SU-DHL-6 (cell line): Measurements from ENCODE around the gene LCOR.

Experiments used
- H2AFZ ChIP-seq: fragments of 200-600 bp; sonication (generic); 2 replicates; pipeline ENCODE4 v1.6.1; 2014; ENCODE audit warnings: low read depth, mild to moderate bottlenecking, moderate library complexity, mixed read lengths, antibody characterized with exemption, low read length; ENCODE audit not compliant: severe bottlenecking
- H3F3A ChIP-seq: fragments of 200-600 bp; shearing (Covaris generic); 2 replicates; pipeline ENCODE4 v1.6.0; 2016; ENCODE audit warnings: antibody characterized with exemption, mild to moderate bottlenecking; ENCODE audit not compliant: insufficient read depth
- H3K27ac ChIP-seq: fragments of 200-600 bp; sonication (generic); 2 replicates; pipeline ENCODE4 v1.5.1; 2016; ENCODE audit warnings: low read depth, mild to moderate bottlenecking, low read length, moderate library complexity, mixed read lengths
- H3K27me3 ChIP-seq: fragments of 200-600 bp; sonication (generic), shearing (Covaris generic); 2 replicates; pipeline ENCODE4 v1.6.0; 2014; ENCODE audit warnings: mild to moderate bottlenecking, low read length
- H3K36me3 ChIP-seq: fragments of 200-600 bp; sonication (generic); 2 replicates; pipeline ENCODE4 v1.6.1; 2014; ENCODE audit warnings: mild to moderate bottlenecking, low read length, mixed read lengths
- H3K4me2 ChIP-seq: fragments of 300-600, 200-600 bp; shearing (Covaris generic), sonication (generic); 2 replicates; pipeline ENCODE4 v1.6.0; 2014; ENCODE audit warnings: low read length, low read depth, mild to moderate bottlenecking; ENCODE audit not compliant: poor library complexity, severe bottlenecking
- H3K4me3 ChIP-seq: fragments of 200-600 bp; sonication (generic); 2 replicates; pipeline ENCODE4 v1.5.1; 2014; ENCODE audit warnings: antibody characterized with exemption, low read length, mild to moderate bottlenecking, mixed read lengths; ENCODE audit not compliant: insufficient read depth, poor library complexity, severe bottlenecking
- H3K79me2 ChIP-seq: fragments of 200-600 bp; sonication (generic); 2 replicates; pipeline ENCODE4 v1.6.1; 2014; ENCODE audit warnings: mild to moderate bottlenecking, low read length, moderate library complexity; ENCODE audit not compliant: insufficient read depth
- H3K9ac ChIP-seq: fragments of 200-600 bp; sonication (generic); 2 replicates; pipeline ENCODE4 v1.7.0; 2014; ENCODE audit warnings: mild to moderate bottlenecking, low read length
- H3K9me2 ChIP-seq: fragments of 200-600 bp; sonication (generic); replicated peaks from 2 replicates; pipeline ENCODE4 v1.6.1; 2014; ENCODE audit warnings: low read length; ENCODE audit not compliant: insufficient read depth
- H3K9me3 ChIP-seq: fragments of 200-600 bp; sonication (generic); 2 replicates; pipeline ENCODE4 v1.6.1; 2014; ENCODE audit warnings: low read length, mixed read lengths; ENCODE audit not compliant: insufficient read depth
- H4K20me1 ChIP-seq: fragments of 200-600 bp; sonication (generic); 2 replicates; pipeline ENCODE4 v1.6.1; 2014; ENCODE audit warnings: low read depth, mild to moderate bottlenecking, antibody characterized with exemption, low read length, moderate library complexity, mixed read lengths
- EZH2phosphoT487 ChIP-seq: fragments of 200-600 bp; sonication (generic), shearing (Covaris generic); conservative IDR thresholded peaks from 2 replicates; pipeline ENCODE4 v1.6.1; 2018; ENCODE audit warnings: mild to moderate bottlenecking, antibody characterized with exemption, low read length, moderate library complexity, mixed read lengths
- TF ChIP-seq, protein P1 (sequence below): fragments of 200-600 bp; sonication (generic); IDR thresholded peaks from one replicate; pipeline ENCODE4 v1.5.1; 2017; ENCODE audit warnings: antibody characterized with exemption, mild to moderate bottlenecking, low read length, moderate library complexity; ENCODE audit not compliant: insufficient read depth, poor library complexity, severe bottlenecking

Gene LCOR

DNA sequence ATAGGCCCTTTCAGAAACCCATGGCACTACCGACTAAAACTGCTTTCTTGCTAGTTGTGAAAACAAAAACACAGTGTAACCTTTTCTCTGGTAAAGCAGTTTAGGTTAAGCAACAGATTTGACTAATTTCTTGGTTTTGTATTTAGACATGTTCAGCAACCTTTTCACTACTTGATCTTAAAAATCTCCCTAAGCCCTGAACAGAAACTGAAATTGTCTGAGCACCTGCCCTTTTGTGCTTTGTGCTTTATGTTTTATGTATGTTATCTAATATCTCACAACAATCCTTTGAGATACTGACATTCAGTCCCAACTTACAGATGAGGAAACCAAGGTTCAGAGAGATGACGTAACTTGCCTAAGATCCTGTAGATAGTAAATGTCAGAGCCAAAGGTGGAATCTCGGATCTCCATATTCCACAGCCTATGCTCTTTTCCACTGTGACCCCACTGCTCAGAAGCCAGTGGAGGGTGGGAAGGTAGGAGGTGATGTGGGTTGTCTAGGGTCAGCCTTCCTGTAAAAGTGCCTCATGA lies 146.6 kb downstream of the LCOR start:
- no peak overlapping the region for H3K9ac ChIP-seq
- H3F3A ChIP-seq: no peaks in the 10 kb centered on the region
- H3K4me3 ChIP-seq: no peak overlapping the region
- no peaks in the 10 kb centered on the region for H4K20me1 ChIP-seq
- no peak overlapping the region for H3K27ac ChIP-seq
- no peak overlapping the region for H2AFZ ChIP-seq
- H3K9me3 ChIP-seq: no peaks in the 10 kb centered on the region
- H3K79me2 ChIP-seq: no peaks in the 10 kb centered on the region
- TF ChIP-seq, protein P1, sequence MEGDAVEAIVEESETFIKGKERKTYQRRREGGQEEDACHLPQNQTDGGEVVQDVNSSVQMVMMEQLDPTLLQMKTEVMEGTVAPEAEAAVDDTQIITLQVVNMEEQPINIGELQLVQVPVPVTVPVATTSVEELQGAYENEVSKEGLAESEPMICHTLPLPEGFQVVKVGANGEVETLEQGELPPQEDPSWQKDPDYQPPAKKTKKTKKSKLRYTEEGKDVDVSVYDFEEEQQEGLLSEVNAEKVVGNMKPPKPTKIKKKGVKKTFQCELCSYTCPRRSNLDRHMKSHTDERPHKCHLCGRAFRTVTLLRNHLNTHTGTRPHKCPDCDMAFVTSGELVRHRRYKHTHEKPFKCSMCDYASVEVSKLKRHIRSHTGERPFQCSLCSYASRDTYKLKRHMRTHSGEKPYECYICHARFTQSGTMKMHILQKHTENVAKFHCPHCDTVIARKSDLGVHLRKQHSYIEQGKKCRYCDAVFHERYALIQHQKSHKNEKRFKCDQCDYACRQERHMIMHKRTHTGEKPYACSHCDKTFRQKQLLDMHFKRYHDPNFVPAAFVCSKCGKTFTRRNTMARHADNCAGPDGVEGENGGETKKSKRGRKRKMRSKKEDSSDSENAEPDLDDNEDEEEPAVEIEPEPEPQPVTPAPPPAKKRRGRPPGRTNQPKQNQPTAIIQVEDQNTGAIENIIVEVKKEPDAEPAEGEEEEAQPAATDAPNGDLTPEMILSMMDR: no peak
- TF ChIP-seq EZH2phosphoT487: no peak
- H3K27me3 ChIP-seq: no peaks in the 10 kb centered on the region
- H3K4me2 ChIP-seq: no peak overlapping the region
- H3K9me2 ChIP-seq: no peaks in the 10 kb centered on the region
- no peaks in the 10 kb centered on the region for H3K36me3 ChIP-seq

DNA sequence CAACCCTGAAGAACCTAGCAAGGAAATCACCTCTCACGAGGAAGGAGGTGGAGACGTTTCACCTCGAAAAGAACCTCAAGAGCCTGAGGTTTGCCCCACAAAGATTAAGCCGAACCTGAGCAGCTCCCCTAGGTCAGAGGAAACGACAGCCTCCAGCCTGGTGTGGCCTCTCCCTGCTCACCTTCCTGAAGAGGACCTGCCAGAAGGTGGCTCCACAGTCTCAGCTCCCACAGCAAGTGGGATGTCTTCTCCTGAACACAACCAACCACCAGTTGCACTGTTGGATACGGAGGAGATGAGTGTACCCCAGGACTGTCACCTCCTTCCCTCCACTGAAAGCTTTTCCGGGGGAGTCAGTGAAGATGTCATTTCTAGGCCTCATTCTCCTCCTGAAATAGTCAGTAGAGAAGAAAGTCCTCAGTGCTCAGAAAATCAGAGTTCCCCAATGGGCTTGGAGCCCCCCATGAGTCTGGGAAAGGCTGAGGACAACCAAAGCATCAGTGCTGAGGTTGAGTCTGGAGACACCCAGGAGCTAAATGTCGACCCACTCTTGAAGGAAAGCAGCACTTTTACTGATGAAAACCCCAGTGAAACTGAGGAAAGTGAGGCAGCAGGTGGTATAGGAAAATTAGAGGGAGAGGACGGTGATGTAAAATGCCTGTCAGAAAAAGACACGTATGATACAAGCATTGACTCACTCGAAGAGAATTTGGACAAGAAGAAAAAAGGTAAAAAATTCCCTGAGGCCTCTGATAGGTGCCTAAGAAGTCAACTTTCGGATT lies 150.2 kb downstream of the LCOR start:
- no peaks in the 10 kb centered on the region for H3K36me3 ChIP-seq
- H4K20me1 ChIP-seq: no peaks in the 10 kb centered on the region
- no peak overlapping the region for H3K4me2 ChIP-seq
- H3K27me3 ChIP-seq: no peaks in the 10 kb centered on the region
- no peak overlapping the region for H2AFZ ChIP-seq
- no peaks in the 10 kb centered on the region for H3K9me3 ChIP-seq
- no peak overlapping the region for H3K9ac ChIP-seq
- H3F3A ChIP-seq: no peaks in the 10 kb centered on the region
- no peak overlapping the region for H3K27ac ChIP-seq
- H3K4me3 ChIP-seq: no peak overlapping the region
- no peaks in the 10 kb centered on the region for H3K79me2 ChIP-seq
- H3K9me2 ChIP-seq: no peaks in the 10 kb centered on the region
- TF ChIP-seq, protein P1: no peak
- TF ChIP-seq EZH2phosphoT487: no peak

DNA sequence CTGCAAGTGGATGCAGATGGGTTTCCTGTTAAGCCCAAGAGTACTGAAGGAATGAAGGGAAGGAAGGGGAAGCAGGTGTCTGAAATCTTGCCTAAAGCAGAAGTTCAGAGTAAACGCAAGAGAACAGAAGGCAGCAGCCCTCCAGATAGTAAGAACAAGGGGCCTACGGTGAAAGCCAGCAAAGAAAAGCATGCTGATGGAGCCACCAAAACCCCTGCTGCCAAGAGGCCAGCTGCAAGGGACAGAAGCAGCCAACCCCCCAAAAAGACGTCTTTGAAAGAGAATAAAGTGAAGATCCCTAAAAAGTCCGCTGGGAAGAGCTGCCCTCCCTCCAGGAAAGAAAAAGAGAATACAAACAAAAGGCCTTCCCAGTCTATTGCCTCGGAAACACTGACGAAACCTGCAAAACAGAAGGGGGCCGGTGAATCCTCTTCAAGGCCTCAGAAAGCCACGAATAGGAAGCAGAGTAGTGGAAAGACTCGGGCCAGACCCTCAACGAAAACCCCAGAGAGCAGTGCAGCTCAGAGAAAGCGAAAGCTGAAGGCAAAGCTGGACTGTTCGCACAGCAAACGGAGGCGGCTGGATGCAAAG lies 152.5 kb downstream of the LCOR start:
- H3K27me3 ChIP-seq: no peaks in the 10 kb centered on the region
- H3K27ac ChIP-seq: no peak overlapping the region
- H3F3A ChIP-seq: no peaks in the 10 kb centered on the region
- H3K36me3 ChIP-seq: no peaks in the 10 kb centered on the region
- no peak overlapping the region for H2AFZ ChIP-seq
- H4K20me1 ChIP-seq: no peaks in the 10 kb centered on the region
- no peaks in the 10 kb centered on the region for H3K79me2 ChIP-seq
- H3K9me2 ChIP-seq: no peaks in the 10 kb centered on the region
- H3K4me3 ChIP-seq: no peak overlapping the region
- no peak for TF ChIP-seq EZH2phosphoT487
- no peaks in the 10 kb centered on the region for H3K9me3 ChIP-seq
- H3K4me2 ChIP-seq: no peak overlapping the region
- H3K9ac ChIP-seq: no peak overlapping the region
